Mucosa of descending colon (tissue), 3 donors: ENCODE results near the gene PLPP3. TPM values are rescaled to one million over a fixed set of nuclear protein-coding genes. Genes with fewer than 3 reads are reported as not detected.

Source experiments
- ATAC-seq: fragments of 200-7000 bp; cut with Tn5 transposase; one replicate; pipeline ENCODE4 v1.9.1; 2020; ENCODE audit warnings: mild to moderate bottlenecking, moderate library complexity
- DNase-seq, 3 donors: peaks; one replicate each; pipeline ENCODE4 v3.0.0-alpha.2; 2020
- H3K36me3 ChIP-seq: fragments of 200-600 bp; one replicate; pipeline ENCODE4 v1.8.0; 2021; ENCODE audit warnings: low read depth, mild to moderate bottlenecking
- H3K4me1 ChIP-seq: fragments of 200-600 bp; one replicate; pipeline ENCODE4 v1.8.0; 2021; ENCODE audit warnings: low read depth, mild to moderate bottlenecking
- H3K4me3 ChIP-seq: fragments of 200-600 bp; one replicate; pipeline ENCODE4 v1.8.0; 2021; ENCODE audit warnings: mild to moderate bottlenecking
- H3K9me3 ChIP-seq: fragments of 200-600 bp; one replicate; pipeline ENCODE4 v1.8.0; 2021; ENCODE audit warnings: mild to moderate bottlenecking
- CTCF ChIP-seq: fragments of 200-600 bp; IDR thresholded peaks from one replicate; pipeline ENCODE4 v1.8.0; 2022; ENCODE audit warnings: antibody characterized with exemption, mild to moderate bottlenecking
- intact Hi-C, 2 donors: fragments of 100-400 bp; cut with DNase I in 1 of 2; cut with micrococcal nuclease in 1 of 2; formaldehyde crosslinking; loops; one replicate each; pipeline versions ENCODE4 v1.11.0 to v1.11.1; 2022; cut with DNase I, micrococcal nuclease
- total RNA-seq, 3 donors: library from RNA; stranded (reverse); fragmentation: NEBNext Ultra II Directional in 2 of 3; extraction: Animal tissue kit (Norgen Biotek cat#: 25700) in 2 of 3; gene quantifications; one replicate each; pipeline versions ENCODE4 v1.2.1 to v1.2.4, GENCODE V29; 2021 to 2023
- donor health status: DM: no; HTN: no; CAD: no; lungs with moderate emphysema.
- donor health status: DM: no; HTN: no; CAD: no.
- donor health status: DM: no; HTN: yes; CAD: no.

PLPP3 gene
- total RNA-seq, 3 donors from 2014 or later: 25.3 to 80.5 (median 42.3) TPM

- DNase-seq (peak in 2 of 3 donors; percentile 43 to 59), ATAC-seq (peak; percentile 51)
- no peak for TF ChIP-seq CTCF
- intact Hi-C loops: no loop called here
- Histone ChIP-seq H3K36me3 (no peaks in the 10 kb centered on the region), H3K4me3 (no peak overlapping the region), H3K9me3 (no peaks in the 10 kb centered on the region), H3K4me1 (peaks cover 31% of the 10 kb centered on the region)
Observed at GRCh38 chr1:56527548-56528302, 51.6 kb downstream of the PLPP3 start.

- H3K4me1 ChIP-seq: peaks cover 31% of the 10 kb centered on the region
- ATAC-seq: peak; percentile 74
- TF ChIP-seq CTCF: no peak
- intact Hi-C loops: no loop called here
- H3K9me3 ChIP-seq: no peaks in the 10 kb centered on the region
- H3K36me3 ChIP-seq: no peaks in the 10 kb centered on the region
- no peak overlapping the region for H3K4me3 ChIP-seq
- DNase-seq: peak in 1 of 3 donors; percentile 21
Observed at GRCh38 chr1:56526571-56527174, 52.7 kb downstream of the PLPP3 start.

GRCh38 chr1:56525489-56526041, 53.8 kb downstream of the PLPP3 start:
- Histone ChIP-seq H3K4me3 (no peak overlapping the region), H3K36me3 (no peaks in the 10 kb centered on the region), H3K4me1 (peaks cover 31% of the 10 kb centered on the region), H3K9me3 (no peaks in the 10 kb centered on the region)
- intact Hi-C loops: no loop called here
- peak in 2 of 3 donors; percentile 31 to 54 for DNase-seq
- no peak for TF ChIP-seq CTCF
- ATAC-seq: peak; percentile 62

- no peak overlapping the region for H3K4me3 ChIP-seq
- H3K36me3 ChIP-seq: no peaks in the 10 kb centered on the region
- no peaks in the 10 kb centered on the region for H3K9me3 ChIP-seq
- no peak for ATAC-seq
- peaks cover 31% of the 10 kb centered on the region for H3K4me1 ChIP-seq
- no peak for DNase-seq
- no peak for TF ChIP-seq CTCF
- intact Hi-C loops: no loop called here
Observed at GRCh38 chr1:56524263-56524662, 55.1 kb downstream of the PLPP3 start.

- ATAC-seq (peak; percentile 53), DNase-seq (peak in 1 of 3 donors; percentile 27)
- no peaks in the 10 kb centered on the region for H3K36me3 ChIP-seq
- H3K4me3 ChIP-seq: no peak overlapping the region
- intact Hi-C loops: no loop called here
- no peak for TF ChIP-seq CTCF
- peaks cover 22% of the 10 kb centered on the region for H3K4me1 ChIP-seq
- H3K9me3 ChIP-seq: no peaks in the 10 kb centered on the region
Observed at GRCh38 chr1:56522680-56523079, 56.7 kb downstream of the PLPP3 start.
